Mucosa of rectum (tissue), 2 donors: ENCODE measurements around the gene TCHHL1.

Experiments used
- H3K27ac ChIP-seq, 2 donors: one replicate each; pipeline ENCODE4 v1.7.0; 2013; ENCODE audit warnings: inconsistent platforms in 2 of 2, low read depth in 2 of 2, low read length in 2 of 2
- H3K27me3 ChIP-seq, 2 donors: one replicate each; pipeline ENCODE4 v1.7.0; 2013; ENCODE audit warnings: low read length in 2 of 2; ENCODE audit not compliant: control insufficient read depth in 2 of 2, insufficient read depth in 2 of 2
- H3K36me3 ChIP-seq, 2 donors: one replicate each; pipeline ENCODE4 v1.7.0; 2013; ENCODE audit warnings: low read length in 2 of 2; ENCODE audit not compliant: control insufficient read depth in 2 of 2, insufficient read depth in 2 of 2
- H3K4me1 ChIP-seq, 2 donors: one replicate each; pipeline ENCODE4 v1.7.0; 2013; ENCODE audit warnings: low read length in 2 of 2, mild to moderate bottlenecking in 1 of 2; ENCODE audit not compliant: control insufficient read depth in 2 of 2, insufficient read depth in 2 of 2
- H3K4me3 ChIP-seq, 2 donors: one replicate each; pipeline ENCODE4 v1.7.0; 2013; ENCODE audit warnings: low read length in 2 of 2
- H3K9ac ChIP-seq, 2 donors: one replicate each; pipeline ENCODE4 v1.7.0; 2013; ENCODE audit warnings: low read length in 2 of 2, low read depth in 1 of 2, mild to moderate bottlenecking in 1 of 2
- H3K9me3 ChIP-seq, 2 donors: one replicate each; pipeline ENCODE4 v1.7.0; 2013; ENCODE audit warnings: low read length in 2 of 2; ENCODE audit not compliant: control insufficient read depth in 2 of 2
- donor health status: healthy.
- donor health status: Normal muscosa, but diverticular disease.

The TCHHL1 gene

DNA sequence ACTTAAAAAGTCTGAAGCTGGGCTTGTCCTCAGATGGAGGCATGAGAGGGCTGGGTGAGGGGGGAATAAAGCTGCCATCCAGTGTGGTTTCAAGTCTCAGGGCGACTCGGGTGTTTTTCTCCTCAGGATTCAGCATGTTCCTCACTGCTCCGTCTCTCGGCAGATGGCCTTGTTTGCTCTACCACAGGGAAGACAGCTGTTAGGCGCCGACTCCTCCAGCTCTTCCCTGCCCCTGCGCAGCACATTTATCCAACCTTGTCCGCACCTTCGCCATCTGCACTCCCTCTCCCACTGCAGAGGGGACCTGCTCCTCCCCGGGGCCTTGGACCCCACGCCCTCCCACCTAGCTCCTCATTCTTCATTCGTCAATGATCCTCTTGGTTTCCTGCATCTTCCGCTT is 35.5 kb downstream of the TCHHL1 start:
- no peaks in the 10 kb centered on the region for H3K27me3 ChIP-seq
- no peak overlapping the region for H3K27ac ChIP-seq
- H3K36me3 ChIP-seq, result no peaks in the 10 kb centered on the region
- H3K4me3 ChIP-seq, result no peak overlapping the region
- H3K9ac ChIP-seq, result no peak overlapping the region
- H3K4me1 ChIP-seq, result peaks cover 2 to 5% of the 10 kb centered on the region in 2 donors
- no peaks in the 10 kb centered on the region for H3K9me3 ChIP-seq

DNA sequence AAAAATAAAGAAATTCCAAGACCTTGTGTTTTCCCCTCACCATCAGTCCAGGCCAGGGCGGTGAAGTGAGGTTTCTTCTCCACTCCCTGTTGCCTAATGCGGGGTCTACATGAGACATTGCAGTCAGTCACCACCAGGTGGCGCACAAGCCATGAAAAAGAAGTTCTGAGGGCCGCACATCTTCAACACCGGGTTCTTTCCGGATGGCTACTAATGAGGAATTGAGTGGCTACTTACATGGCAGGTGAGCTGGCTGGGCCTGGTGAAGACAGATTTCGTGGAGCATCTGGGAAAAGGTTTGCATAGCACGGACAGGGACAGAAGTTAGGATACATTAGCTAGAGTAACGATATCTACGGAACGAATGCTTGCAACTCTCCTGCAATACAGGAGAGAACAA is 36.3 kb downstream of the TCHHL1 start:
- no peak overlapping the region for H3K4me3 ChIP-seq
- H3K9me3 ChIP-seq, result no peaks in the 10 kb centered on the region
- H3K9ac ChIP-seq, result no peak overlapping the region
- H3K27me3 ChIP-seq, result no peaks in the 10 kb centered on the region
- H3K4me1 ChIP-seq, result peaks cover 10 to 13% of the 10 kb centered on the region in 2 donors
- no peak overlapping the region for H3K27ac ChIP-seq
- no peaks in the 10 kb centered on the region for H3K36me3 ChIP-seq

GRCh38 chr1:152050886-152051675 is 37.8 kb downstream of the TCHHL1 start:
- Histone ChIP-seq H3K27ac (no peak overlapping the region), H3K4me3 (no peak overlapping the region), H3K4me1 (peaks cover 16 to 20% of the 10 kb centered on the region in 2 donors), H3K36me3 (no peaks in the 10 kb centered on the region), H3K9me3 (no peaks in the 10 kb centered on the region), H3K9ac (no peak overlapping the region), H3K27me3 (no peaks in the 10 kb centered on the region)

DNA sequence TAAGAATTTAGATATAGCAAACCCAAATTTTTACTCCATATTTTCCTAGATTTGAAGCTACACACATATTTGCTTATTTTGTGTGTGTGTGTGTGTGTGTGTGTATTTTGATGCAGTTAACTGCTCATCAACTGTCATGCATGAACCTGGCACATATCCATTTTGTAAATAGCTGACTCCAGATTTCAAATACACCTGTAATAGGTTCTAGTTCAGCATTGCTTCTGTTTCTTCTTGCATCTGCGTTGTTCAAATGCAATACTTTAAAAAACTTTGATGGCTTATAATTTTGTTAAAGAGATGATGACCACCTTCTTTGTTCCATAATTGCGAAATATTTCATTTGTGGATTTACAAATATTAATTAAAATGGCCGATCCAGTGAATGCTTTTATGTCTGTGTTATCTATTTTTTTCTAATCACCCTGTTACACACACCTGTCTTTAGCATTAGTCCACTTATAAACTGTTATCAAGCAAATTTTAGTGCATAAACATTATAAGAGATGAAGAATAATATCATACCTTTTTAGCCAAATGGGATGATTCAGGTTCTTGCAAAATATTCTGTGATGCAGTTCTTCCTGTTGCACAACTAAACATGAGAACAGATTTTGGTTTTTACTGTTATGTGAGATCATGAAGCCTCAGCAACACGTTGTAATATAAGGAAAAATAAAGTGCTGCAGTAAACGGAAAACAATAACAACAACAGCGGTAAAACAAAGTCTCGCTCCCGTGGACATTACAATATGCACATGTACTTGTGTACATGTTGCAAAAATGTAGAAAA is 39.4 kb downstream of the TCHHL1 start:
- H3K27me3 ChIP-seq, result no peaks in the 10 kb centered on the region
- no peak overlapping the region for H3K9ac ChIP-seq
- no peaks in the 10 kb centered on the region for H3K36me3 ChIP-seq
- H3K9me3 ChIP-seq, result no peaks in the 10 kb centered on the region
- no peak overlapping the region for H3K4me3 ChIP-seq
- H3K27ac ChIP-seq, result no peak overlapping the region
- H3K4me1 ChIP-seq, result peaks cover 16 to 20% of the 10 kb centered on the region in 2 donors

- Histone ChIP-seq H3K4me3 (peak overlapping the region; percentile 57 to 61), H3K36me3 (no peaks in the 10 kb centered on the region), H3K27ac (peak overlapping the region; percentile 94 to 98), H3K9me3 (no peaks in the 10 kb centered on the region), H3K4me1 (peaks cover 16 to 22% of the 10 kb centered on the region in 2 donors), H3K27me3 (no peaks in the 10 kb centered on the region), H3K9ac (peak overlapping the region; percentile 68 to 71)
These were observed 40.4 kb downstream of the TCHHL1 start for GRCh38 chr1:152048416-152049009.

- H3K9me3 ChIP-seq, result no peaks in the 10 kb centered on the region
These were observed 41.0 kb downstream of the TCHHL1 start for GRCh38 chr1:152047730-152048415.

GRCh38 chr1:152047413-152047729 is 41.5 kb downstream of the TCHHL1 start:
- Histone ChIP-seq H3K36me3 (no peaks in the 10 kb centered on the region), H3K27me3 (no peaks in the 10 kb centered on the region), H3K4me1 (peaks cover 16 to 22% of the 10 kb centered on the region in 2 donors), H3K27ac (peak overlapping the region; percentile 94 to 98), H3K4me3 (peak overlapping the region; percentile 57 to 61), H3K9me3 (no peaks in the 10 kb centered on the region), H3K9ac (peak overlapping the region; percentile 68 to 71)

More at GRCh38 chr1:152047730-152048415, 41.0 kb downstream of the TCHHL1 start:
- Histone ChIP-seq H3K27ac (peak overlapping the region; percentile 94 to 98), H3K4me1 (peaks cover 16 to 22% of the 10 kb centered on the region in 2 donors), H3K36me3 (no peaks in the 10 kb centered on the region), H3K9ac (peak overlapping the region; percentile 68 to 71), H3K27me3 (no peaks in the 10 kb centered on the region), H3K4me3 (peak overlapping the region; percentile 57 to 61)

DNA sequence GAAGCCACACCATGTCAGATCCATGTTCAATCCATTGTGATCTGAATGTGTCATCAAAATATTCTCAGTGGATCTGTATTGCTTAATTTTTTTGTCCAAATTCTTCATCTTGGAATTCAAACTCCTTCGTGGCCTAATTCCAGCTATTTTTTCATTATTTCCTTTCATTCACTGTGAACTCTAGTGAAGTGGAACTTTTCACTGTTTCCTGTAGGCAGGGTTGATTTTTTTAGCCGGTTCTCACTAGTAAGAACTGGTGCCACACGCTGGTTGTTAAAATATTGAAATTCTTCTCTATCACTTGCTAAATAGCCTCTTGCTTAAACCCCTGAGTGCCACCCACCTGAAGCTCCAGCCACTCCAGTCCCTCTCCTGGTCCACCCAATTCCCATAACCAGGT is 44.5 kb downstream of the TCHHL1 start:
- peaks cover 16 to 22% of the 10 kb centered on the region in 2 donors for H3K4me1 ChIP-seq
- no peak overlapping the region for H3K27ac ChIP-seq
- no peaks in the 10 kb centered on the region for H3K27me3 ChIP-seq
- H3K9ac ChIP-seq, result no peak overlapping the region
- H3K4me3 ChIP-seq, result no peak overlapping the region
- no peaks in the 10 kb centered on the region for H3K9me3 ChIP-seq
- no peaks in the 10 kb centered on the region for H3K36me3 ChIP-seq

- no peaks in the 10 kb centered on the region for H3K27me3 ChIP-seq
- no peak overlapping the region for H3K9ac ChIP-seq
- H3K9me3 ChIP-seq, result no peaks in the 10 kb centered on the region
- H3K4me3 ChIP-seq, result no peak overlapping the region
- H3K4me1 ChIP-seq, result peaks cover 16 to 22% of the 10 kb centered on the region in 2 donors
- no peaks in the 10 kb centered on the region for H3K36me3 ChIP-seq
- H3K27ac ChIP-seq, result no peak overlapping the region
These were observed 45.0 kb downstream of the TCHHL1 start for GRCh38 chr1:152043870-152044269.
